ENCODE data around the gene FATE1.

The FATE1 gene, protein sequence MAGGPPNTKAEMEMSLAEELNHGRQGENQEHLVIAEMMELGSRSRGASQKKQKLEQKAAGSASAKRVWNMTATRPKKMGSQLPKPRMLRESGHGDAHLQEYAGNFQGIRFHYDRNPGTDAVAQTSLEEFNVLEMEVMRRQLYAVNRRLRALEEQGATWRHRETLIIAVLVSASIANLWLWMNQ

DNA sequence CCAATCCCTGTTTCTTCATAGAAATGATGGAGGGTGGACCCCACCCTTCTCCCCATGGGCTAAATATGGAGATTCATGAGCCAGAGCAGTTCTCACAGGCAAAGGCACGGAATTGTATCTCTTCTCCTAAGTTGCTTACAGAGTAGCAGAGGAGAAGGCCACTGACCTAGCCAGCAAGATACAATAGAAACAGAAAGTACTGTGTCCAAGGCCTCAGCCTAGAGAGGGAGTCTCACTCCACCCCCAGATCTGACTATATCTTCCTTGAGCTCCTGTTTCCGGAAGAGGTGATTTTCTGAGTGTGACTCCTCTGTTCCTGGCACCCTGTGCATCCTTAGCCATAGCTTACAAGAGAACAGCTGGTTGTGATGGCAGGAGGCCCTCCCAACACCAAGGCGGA is at the start of gene FATE1:
Gene FATE1 (plus strand): TSS at position 284 of the 400 bp plus-strand sequence. CDS start 85 bp downstream, at position 369.
- TF ChIP-seq, protein P1, sequence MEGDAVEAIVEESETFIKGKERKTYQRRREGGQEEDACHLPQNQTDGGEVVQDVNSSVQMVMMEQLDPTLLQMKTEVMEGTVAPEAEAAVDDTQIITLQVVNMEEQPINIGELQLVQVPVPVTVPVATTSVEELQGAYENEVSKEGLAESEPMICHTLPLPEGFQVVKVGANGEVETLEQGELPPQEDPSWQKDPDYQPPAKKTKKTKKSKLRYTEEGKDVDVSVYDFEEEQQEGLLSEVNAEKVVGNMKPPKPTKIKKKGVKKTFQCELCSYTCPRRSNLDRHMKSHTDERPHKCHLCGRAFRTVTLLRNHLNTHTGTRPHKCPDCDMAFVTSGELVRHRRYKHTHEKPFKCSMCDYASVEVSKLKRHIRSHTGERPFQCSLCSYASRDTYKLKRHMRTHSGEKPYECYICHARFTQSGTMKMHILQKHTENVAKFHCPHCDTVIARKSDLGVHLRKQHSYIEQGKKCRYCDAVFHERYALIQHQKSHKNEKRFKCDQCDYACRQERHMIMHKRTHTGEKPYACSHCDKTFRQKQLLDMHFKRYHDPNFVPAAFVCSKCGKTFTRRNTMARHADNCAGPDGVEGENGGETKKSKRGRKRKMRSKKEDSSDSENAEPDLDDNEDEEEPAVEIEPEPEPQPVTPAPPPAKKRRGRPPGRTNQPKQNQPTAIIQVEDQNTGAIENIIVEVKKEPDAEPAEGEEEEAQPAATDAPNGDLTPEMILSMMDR (IDR thresholded peaks at IDR 0.05; ENCODE audit: extremely low read depth, missing control alignments) = no peak
- DNase-seq (ENCODE audit: low spot score) = no peak

DNA sequence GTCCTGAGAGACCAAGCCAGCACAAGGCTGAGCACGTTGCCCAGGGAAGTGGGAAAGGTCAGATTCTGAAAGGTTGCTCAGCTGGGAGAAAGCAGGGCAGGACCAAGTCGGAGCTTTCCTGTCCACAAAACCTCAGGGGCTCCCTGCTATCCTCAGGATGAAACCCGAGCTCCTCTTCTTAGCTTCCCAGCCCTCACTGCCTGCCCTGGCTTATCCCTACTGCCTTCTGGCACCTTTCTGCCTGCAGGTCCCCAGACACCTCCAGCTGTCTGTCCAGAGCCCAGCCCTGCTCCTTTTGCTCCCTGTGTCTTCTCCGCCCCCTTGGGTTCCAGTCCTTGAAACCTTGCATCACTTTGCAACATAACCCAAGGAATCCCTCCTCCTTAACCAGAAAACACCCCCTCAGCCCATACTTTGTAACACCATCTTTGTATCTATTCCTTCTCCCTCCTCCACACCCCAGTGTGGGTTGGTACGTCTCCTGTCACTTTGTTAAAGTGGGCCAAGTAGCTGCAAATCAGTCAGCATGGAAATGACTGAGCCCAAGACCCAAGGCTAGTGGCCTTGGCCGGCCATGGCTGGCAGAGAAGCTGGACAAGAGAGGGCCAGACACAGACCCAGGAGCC is 40.6 kb upstream of the FATE1 start:
- TF ChIP-seq, protein P1 (IDR thresholded peaks at IDR 0.05; ENCODE audit: extremely low read depth, missing control alignments) = no peak
- no peak for DNase-seq (ENCODE audit: low spot score)

DNA sequence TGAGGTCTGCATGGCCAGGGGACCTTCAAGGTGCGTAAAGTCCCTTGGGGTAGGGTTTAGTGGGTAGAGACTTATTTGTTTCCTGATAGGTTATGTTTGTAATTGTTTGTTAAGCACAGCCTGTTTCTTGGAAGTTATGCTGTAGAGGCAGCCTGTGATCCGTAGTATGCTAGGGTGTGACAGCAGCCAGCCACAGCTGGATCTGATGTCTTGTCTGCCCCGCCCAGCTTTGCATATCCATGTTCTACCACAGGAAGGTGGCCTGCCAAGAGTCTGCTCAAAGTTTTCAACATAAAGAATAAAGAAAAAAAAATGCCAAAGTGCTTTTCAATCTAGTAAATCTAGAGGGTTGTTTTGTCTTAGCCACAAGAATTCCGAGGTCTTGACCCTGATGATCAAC is 39.6 kb upstream of the FATE1 start:
- no peak for DNase-seq (ENCODE audit: low spot score)
- TF ChIP-seq, protein P1 (IDR thresholded peaks at IDR 0.05; ENCODE audit: extremely low read depth, missing control alignments) = no peak

DNA sequence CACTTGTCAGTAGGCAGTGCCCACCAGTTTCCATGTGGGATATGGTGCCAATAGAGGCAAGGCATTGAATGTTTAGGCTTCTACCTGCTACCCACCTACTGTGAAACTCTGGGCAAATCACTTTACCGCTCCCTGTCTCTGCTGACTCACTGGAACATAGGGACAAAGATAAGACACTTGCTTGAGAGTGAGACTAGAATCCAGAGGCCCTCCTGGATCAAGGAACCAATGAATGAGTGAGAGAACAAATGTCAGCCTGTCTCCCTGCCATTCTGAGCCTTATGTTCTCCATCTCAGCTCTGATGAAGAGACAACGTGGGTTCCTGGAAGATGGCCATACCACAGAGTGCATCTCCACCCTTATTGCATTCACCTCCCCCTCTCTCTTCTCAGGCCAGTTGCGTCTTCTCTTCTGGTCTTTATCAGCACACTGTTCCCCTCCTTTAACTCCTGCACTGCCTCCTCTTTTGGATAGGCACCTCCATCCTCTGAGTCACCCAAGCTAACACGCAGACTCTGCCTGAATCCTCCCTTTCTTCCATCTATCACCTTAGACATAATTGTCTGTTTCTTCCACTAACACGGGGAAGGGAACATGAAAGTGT is 35.9 kb upstream of the FATE1 start:
- DNase-seq (ENCODE audit: low spot score) = no peak
- TF ChIP-seq, protein P1 (IDR thresholded peaks at IDR 0.05; ENCODE audit: extremely low read depth, missing control alignments) = no peak

DNA sequence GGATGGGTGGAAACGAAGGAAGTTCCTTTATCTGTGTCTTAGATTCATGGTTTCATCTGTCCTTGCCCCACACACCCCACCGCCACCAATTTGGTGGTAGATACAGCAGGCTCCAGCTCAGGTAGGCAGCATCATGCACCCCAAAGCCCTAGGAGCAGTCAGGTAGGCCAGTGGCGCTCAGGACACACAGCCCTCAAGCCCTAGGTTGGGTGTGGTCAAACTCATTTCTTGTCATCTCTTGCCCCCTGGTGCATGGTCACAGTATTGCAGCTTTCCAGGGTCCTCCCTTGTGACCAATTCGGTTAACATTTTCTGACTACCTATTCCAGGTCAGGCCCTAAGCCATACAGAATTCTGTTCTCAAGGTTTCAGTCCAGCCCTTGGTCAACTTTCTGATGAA is 35.0 kb upstream of the FATE1 start:
- TF ChIP-seq, protein P1 (IDR thresholded peaks at IDR 0.05; ENCODE audit: extremely low read depth, missing control alignments) = peak; percentile 21
- DNase-seq (ENCODE audit: low spot score) = peak; percentile 53

DNA sequence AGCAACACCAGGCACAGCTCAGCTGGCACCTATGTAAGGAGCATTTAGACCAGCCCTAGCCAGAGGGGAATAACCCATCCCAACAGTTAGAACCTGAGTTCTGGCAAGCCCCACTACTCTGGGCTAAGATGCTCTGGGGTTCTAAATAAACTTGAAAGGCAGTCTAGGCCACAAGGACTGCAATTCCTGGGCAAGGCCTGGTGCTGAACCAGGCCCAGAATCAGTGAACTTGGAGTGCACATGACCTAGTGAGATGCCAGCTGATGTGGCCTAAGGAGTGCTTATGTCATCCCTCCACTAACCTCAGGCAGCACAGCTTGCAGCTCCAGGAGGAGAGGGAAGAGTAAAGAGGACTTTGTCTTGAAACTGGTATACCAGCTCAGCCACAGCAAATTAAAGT is 28.2 kb upstream of the FATE1 start:
- DNase-seq (ENCODE audit: low spot score) = no peak
- TF ChIP-seq, protein P1 (IDR thresholded peaks at IDR 0.05; ENCODE audit: extremely low read depth, missing control alignments) = no peak

DNA sequence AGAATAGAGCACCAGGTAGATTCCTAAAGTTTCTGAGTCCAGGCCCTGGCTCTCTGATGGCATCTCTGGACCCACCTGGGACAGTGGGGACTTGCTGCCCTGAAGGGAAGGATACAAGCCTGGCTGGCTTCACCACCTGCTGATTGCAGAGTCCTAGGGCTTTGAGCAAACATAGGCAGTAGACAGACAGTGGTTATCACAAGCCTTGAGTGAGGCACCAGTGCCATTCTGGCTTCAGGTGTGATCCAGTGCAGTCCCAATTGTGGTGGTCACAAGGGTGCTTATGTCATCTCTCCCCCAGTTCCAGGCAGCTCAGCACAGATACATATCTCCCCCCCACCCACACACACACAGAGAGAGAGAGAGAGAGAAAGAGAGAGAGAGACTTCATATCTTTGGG is 27.1 kb upstream of the FATE1 start:
- TF ChIP-seq, protein P1 (IDR thresholded peaks at IDR 0.05; ENCODE audit: extremely low read depth, missing control alignments) = no peak
- no peak for DNase-seq (ENCODE audit: low spot score)
